SJSA1 (cell line): ENCODE data around the gene USP8. TPM values are rescaled to one million over a fixed set of nuclear protein-coding genes. Genes with fewer than 3 reads are reported as not detected.

Experiments used
- total RNA-seq: library from RNA; depleted of rRNA; stranded (reverse); fragments of >200 nt; shearing (Covaris generic); gene quantifications from 2 replicates; pipeline ENCODE4 v1.2.3, GENCODE V29; 2014; rRNA removed

USP8 gene
- total RNA-seq, 1 experiment from 2014 or later, result 57.5 TPM

Other genes starting within 250 kb of the USP8 start
- 0.13 TPM in 1 of 2 replicates, not detected in the other for gene SLC27A2, start 242.2 kb upstream of the USP8 start, total RNA-seq
- gene HDC, start 158.7 kb upstream of the USP8 start, total RNA-seq, result not detected in 2 replicates
- 67.9 and 76.2 TPM in 2 replicates for gene GABPB1, start 69.2 kb upstream of the USP8 start, total RNA-seq
- gene USP50, start 122.3 kb downstream of the USP8 start, total RNA-seq, result not detected in 2 replicates